Activated gamma-delta T cell treated with anti-CD3 and anti-CD28 coated beads, Interleukin-2, amount 50 U/mL, for 16 hours (primary cell): ENCODE measurements around the gene TSPAN5.

Experiments
- DNase-seq: peaks from one replicate; pipeline ENCODE4 v3.0.0-alpha.2; 2020; ENCODE audit warnings: low read depth

The TSPAN5 gene

DNA sequence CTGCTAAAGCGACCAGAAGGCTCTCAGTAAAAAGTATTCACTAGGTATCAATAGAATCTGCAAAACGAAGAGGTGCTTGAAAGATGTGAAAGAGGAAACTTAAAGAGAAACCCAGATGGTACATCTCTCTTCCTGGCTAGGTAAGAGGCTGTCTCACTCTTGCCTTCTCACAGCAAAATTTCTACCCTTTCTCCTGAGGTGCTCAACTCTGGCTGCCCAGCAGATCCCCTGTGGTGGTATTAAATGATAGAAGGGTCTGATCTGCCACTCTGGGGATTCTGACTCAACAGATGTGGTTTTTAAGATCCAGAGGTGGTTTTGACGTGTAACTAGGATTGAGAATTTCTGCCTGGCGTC is 14.9 kb upstream of the TSPAN5 start:
- DNase-seq: no peak

GRCh38 chr4:98672583-98673287 is 14.3 kb upstream of the TSPAN5 start:
- no peak for DNase-seq

- DNase-seq: no peak
Measured at GRCh38 chr4:98671131-98671530, 12.7 kb upstream of the TSPAN5 start.

- DNase-seq: no peak
Measured at GRCh38 chr4:98670186-98670585, 11.8 kb upstream of the TSPAN5 start.

- DNase-seq: no peak
Measured at GRCh38 chr4:98669577-98669976, 11.2 kb upstream of the TSPAN5 start.

DNA sequence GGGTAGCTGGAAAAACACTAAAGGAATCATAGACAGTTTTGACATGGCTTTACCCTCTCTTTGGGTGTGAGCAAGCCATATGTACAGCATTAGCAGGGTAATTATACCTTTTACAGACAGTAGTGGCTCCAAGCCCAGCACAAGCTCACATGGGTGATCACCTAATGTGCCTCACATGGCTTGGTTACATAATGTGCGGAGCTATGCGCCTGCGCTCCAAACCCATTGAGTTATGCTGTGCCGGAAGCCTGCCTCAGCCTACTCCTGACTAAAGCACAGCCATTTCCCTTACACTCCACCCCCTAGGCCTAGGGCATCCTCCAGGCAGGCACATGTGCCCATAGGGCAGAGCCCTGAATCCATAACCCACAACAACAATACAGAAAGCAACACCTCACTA is 6.5 kb upstream of the TSPAN5 start:
- no peak for DNase-seq

- peak; percentile 45 for DNase-seq
Measured at GRCh38 chr4:98663226-98664006, 5.0 kb upstream of the TSPAN5 start.

DNA sequence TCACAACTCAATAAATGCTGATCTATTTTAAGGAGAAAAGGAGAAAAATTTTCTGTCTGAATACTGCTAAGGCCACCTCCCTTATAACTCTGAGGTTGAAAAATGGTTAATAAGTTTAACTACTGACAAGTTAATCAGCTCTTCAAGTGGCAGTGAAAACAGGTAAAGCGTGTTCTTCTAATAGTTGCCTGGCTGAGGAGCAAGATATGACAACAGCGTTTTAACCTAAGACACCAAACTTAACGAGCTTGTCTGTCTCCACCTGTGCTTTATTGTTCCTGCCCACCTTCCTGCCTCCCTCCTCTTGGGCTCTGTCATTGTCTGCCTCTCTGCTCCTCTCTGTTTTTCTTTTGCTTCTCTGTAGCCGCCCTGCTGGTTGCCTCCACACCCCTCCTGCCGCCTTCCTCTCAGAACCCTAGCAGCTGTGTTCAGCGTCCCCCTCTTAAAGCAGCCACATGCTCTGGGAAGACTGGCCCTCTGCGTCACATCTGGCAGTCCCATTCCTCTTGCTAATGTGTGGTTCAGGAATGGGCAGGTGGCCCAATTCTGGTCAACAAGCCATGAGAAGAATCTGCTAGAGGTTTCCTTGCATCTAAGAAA is 4.3 kb upstream of the TSPAN5 start:
- peak; percentile 12 for DNase-seq

DNA sequence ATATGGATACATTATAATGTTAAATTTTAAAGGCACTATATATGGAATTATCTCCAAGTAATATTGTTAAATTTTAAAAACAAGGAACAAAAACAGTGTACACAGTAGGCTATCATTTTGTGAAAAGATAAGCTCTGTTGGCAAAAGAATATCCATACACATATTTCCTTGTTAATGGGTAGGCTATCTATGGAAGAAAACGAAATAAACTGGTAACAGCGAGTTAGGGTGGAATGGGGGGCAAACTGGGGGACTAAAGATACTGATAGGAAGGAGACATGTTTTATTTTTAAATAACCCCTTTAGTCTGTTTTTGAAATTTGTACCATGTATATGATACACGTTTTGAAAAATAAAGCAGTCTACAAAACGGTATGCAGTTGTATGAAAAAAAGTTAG is 3.6 kb upstream of the TSPAN5 start:
- DNase-seq: no peak

DNA sequence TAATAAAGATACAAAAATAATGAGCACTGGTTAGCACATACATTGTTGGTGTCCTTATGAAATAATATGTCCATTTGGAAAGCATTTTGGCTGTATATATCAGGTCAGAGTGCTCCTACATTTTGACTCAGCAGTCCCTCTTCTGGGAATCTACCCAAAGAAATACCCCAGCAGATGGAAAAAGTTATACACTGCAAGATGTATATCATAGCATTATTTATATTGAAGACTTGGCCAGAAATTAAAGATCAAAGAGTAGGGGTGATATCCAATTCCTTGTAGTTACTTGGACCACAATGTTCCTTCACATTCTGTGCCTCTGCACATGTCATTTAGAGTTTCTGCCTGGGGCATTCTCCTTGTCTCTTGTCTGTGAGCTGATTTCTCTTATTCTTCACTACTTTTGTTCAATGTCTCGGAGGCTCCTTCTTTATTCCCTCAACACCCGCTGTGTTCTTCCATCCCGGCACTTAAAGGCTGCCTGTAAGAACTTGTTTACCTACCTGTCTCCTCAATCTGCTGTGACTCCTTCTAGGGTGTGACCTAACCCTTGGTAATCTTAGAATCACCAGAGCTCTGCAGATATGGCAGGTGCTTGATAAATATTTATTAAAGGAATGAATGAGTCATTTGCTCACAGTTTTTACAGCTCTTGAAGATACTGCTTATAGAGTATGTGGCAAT is 3.1 kb upstream of the TSPAN5 start:
- no peak for DNase-seq

DNA sequence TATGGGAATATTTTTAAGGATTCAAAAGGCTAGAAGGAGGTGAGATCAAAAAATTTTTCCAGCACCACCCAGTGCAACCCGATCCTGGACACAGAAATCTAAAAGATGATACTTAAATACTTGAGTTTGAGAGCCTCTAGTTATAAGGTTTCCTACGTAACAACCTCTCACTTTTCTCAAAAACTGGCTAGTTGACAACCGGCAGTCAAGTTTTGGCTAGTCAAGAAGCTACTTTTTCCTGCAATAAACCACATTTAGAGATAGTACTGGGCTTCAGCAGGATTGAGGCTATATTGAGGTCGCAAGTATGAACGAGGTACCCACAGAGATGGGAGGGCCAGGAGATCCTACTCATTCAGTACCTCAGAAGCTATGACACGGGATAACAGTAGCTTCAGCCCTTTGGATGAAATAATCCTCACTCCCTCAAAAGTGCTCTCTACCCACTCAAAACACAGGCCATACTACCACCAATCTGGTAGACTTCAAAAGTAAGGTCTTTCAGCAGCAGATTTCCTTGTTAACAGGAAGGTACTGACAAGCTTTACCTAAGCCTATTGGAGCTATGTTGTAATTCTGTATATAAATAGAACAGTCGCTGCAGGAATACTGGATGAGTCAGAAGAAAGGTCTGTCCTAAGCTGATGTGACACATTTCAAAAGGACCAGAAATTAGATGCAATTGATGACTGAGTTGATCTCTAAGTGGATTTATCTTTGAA is 1.5 kb upstream of the TSPAN5 start:
- DNase-seq: no peak

GRCh38 chr4:98659106-98659592 is 738 bp upstream of the TSPAN5 start:
- DNase-seq: no peak

GRCh38 chr4:98657531-98658286 is 702 bp downstream of the TSPAN5 start:
- peak; percentile 12 for DNase-seq

DNA sequence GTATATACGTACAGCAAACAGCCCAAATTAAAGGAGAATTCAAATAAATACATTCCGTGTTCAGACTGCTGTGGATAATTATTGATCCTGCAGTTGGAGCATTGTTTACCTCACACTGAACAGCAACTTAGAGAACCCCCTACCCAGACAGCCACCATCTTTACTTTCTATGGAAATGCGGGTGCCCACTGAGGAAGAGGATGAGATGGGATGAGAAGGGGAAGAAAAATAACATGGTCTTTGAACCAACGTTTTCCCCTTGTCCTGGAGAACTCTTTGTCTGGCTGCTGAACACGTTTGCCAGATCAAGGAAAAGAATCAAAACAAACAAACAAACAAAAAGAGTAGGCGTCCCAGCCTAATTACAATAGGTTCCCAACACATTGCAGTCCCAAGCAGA is 1.5 kb downstream of the TSPAN5 start:
- DNase-seq: no peak

DNA sequence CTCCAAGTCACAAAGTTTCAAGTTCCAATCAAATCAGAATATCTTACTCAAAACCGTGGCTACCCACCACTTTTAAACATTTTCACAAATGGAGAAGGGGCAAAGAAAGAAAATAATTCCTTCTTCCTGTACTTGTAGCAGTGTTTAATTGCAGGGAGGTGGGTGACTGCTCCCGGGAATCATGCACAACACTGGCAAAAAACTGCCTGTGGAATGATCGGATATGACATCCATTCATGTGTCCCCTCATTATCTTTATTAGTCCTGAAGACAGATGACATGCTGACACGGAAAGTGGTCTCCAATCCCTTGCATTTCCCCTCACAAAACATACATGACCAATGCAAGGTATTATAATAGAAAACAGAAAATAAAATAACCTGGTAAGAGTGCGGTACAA is 2.0 kb downstream of the TSPAN5 start:
- no peak for DNase-seq

GRCh38 chr4:98653890-98654867 is 4.2 kb downstream of the TSPAN5 start:
- DNase-seq: no peak

- no peak for DNase-seq
Measured at GRCh38 chr4:98652996-98653395, 5.4 kb downstream of the TSPAN5 start.

DNA sequence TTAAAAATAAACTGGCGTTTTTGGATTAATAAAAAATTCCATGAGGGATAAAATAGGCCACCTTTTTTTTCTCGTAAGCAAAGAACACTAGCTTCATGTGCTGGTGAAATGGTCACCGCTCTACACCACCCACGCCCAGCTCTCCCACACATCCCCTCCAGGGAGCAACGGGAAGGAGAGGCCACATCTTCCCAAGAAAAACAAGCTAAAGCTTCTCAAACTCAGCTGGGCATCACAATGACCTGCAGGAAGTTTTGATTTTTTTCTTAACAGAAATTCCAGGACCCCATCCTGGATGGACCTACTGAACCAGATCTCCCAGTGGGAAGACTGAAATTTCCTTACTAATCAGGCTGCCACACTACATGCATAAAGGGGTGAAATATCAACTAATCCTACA is 9.8 kb downstream of the TSPAN5 start:
- no peak for DNase-seq

DNA sequence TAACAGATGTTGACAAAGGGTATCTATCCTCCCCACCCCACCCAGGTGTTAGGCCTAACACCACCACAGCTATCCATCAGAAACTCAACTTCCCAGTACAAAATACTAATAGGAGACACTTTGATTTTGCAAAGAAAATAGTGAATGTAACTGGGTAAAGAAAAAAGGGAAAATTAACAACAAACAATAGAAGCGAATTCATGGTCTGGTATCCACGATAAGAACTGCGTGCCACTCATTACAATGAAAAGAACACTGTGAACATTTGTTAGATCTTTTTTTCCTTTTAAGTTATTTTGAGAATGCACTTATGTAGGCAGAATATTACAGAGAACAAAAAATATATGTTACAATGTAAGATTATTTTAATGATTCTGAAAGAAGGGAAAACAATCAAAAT is 12.0 kb downstream of the TSPAN5 start:
- DNase-seq: no peak

GRCh38 chr4:98645527-98645926 is 12.9 kb downstream of the TSPAN5 start:
- DNase-seq: no peak
